Sciatic nerve (tissue), 2 donors: ENCODE data around the gene ABCG1. TPM values are rescaled to one million over a fixed set of nuclear protein-coding genes. Genes with fewer than 3 reads are reported as not detected.

Source experiments
- ATAC-seq: fragments of 200-7000 bp; cut with Tn5 transposase; one replicate; pipeline ENCODE4 v1.9.1; 2020; ENCODE audit warnings: mild to moderate bottlenecking, moderate library complexity
- DNase-seq: peaks from one replicate; pipeline ENCODE4 v3.0.0-alpha.2; 2020; ENCODE audit warnings: low spot score
- intact Hi-C: fragments of 100-400 bp; cut with DNase I; formaldehyde crosslinking; loops from one replicate; pipeline ENCODE4 v1.14.2; 2022
- total RNA-seq: library from RNA; stranded (reverse); fragmentation: NEBNext Ultra II Directional; extraction: Animal tissue kit (Norgen Biotek cat#: 25700); gene quantifications from one replicate; pipeline ENCODE4 v1.2.1, GENCODE V29; 2021
- donor health status: DM: no; HTN: no; CAD: no.
- donor health status: DM: no; HTN: no; CAD: no.

ABCG1 gene
- total RNA-seq, 1 donor from 2014 or later, result 44.2 TPM

- no peak for ATAC-seq
- intact Hi-C loops, result no loop called here
- no peak for DNase-seq
These were observed 9.0 kb upstream of the ABCG1 start for GRCh38 chr21:42209801-42210479.

GRCh38 chr21:42212266-42212665 lies 6.7 kb upstream of the ABCG1 start:
- intact Hi-C loops, result no loop called here
- ATAC-seq, result no peak
- DNase-seq, result peak; percentile 3

- intact Hi-C loops, result no loop called here
These were observed 5.7 kb upstream of the ABCG1 start for GRCh38 chr21:42213082-42213774.

GRCh38 chr21:42214081-42214750 lies 4.7 kb upstream of the ABCG1 start:
- intact Hi-C loops, result no loop called here
- no peak for ATAC-seq
- DNase-seq, result peak; percentile 51

More at GRCh38 chr21:42213082-42213774, 5.7 kb upstream of the ABCG1 start:
- DNase-seq (peak; percentile 26), ATAC-seq (no peak)

- DNase-seq (peak; percentile 33), ATAC-seq (no peak)
- intact Hi-C loops, result no loop called here
These were observed 4.0 kb upstream of the ABCG1 start for GRCh38 chr21:42214921-42215320.

- DNase-seq, result peak; percentile 49
- intact Hi-C loops, result no loop called here
These were observed 2.8 kb upstream of the ABCG1 start for GRCh38 chr21:42215942-42216725.

GRCh38 chr21:42216726-42217572 lies 2.0 kb upstream of the ABCG1 start:
- ATAC-seq (no peak), DNase-seq (peak; percentile 46)
- intact Hi-C loops, result no loop called here

More at GRCh38 chr21:42215942-42216725, 2.8 kb upstream of the ABCG1 start:
- no peak for ATAC-seq

GRCh38 chr21:42219606-42220137 lies 732 bp downstream of the ABCG1 start:
- DNase-seq (no peak), ATAC-seq (peak; percentile 47)
- intact Hi-C loops, result no loop called here

GRCh38 chr21:42220138-42220701 lies 1.3 kb downstream of the ABCG1 start:
- ATAC-seq (peak; percentile 84), DNase-seq (peak; percentile 61)
- intact Hi-C loops, result no loop called here

GRCh38 chr21:42221581-42222345 lies 2.8 kb downstream of the ABCG1 start:
- ATAC-seq (no peak), DNase-seq (peak; percentile 55)
- intact Hi-C loops, result no loop called here

- ATAC-seq, result no peak
- intact Hi-C loops, result no loop called here
- DNase-seq, result peak; percentile 38
These were observed 3.4 kb downstream of the ABCG1 start for GRCh38 chr21:42222386-42222785.

- ATAC-seq (no peak), DNase-seq (peak; percentile 36)
- intact Hi-C loops, result no loop called here
These were observed 4.0 kb downstream of the ABCG1 start for GRCh38 chr21:42222821-42223390.

GRCh38 chr21:42223826-42224575 lies 5.1 kb downstream of the ABCG1 start:
- peak; percentile 50 for DNase-seq
- ATAC-seq, result no peak
- intact Hi-C loops, result no loop called here

- ATAC-seq (no peak), DNase-seq (no peak)
- intact Hi-C loops, result no loop called here
These were observed 6.1 kb downstream of the ABCG1 start for GRCh38 chr21:42225042-42225441.

- intact Hi-C loops, result no loop called here
- peak; percentile 22 for DNase-seq
- no peak for ATAC-seq
These were observed 6.7 kb downstream of the ABCG1 start for GRCh38 chr21:42225571-42226155.

- intact Hi-C loops, result no loop called here
- peak; percentile 1 for DNase-seq
- no peak for ATAC-seq
These were observed 7.7 kb downstream of the ABCG1 start for GRCh38 chr21:42226626-42227025.
